GM21723 (cell line): ENCODE measurements around the gene OR10K2.
A peak's percentile ranks its signal among the peaks of the same experiment; 100 is the strongest.

Experiments
- ATAC-seq: cut with Tn5 transposase; IDR thresholded peaks from one replicate; pipeline ENCODE4 v1.9.1; 2021; ENCODE audit warnings: mild to moderate bottlenecking, moderate library complexity; ENCODE audit not compliant: unreplicated experiment

OR10K2 gene

GRCh38 chr1:158371188-158371953, 54.7 kb downstream of the OR10K2 start:
- ATAC-seq: peak; percentile 97
